Measurements from ENCODE around the gene TRIM41. TPM values are rescaled to one million over a fixed set of nuclear protein-coding genes. Genes with fewer than 3 reads are reported as not detected.
A peak's percentile ranks its signal among the peaks of the same experiment; 100 is the strongest.

TRIM41 gene
- total and polyA plus RNA-seq, 9 of the 15 experiments (the other 6 are each of a cell fraction or from before 2014, with no cell fraction given) = 1.8 to 47.6 (median 20.9) TPM

DNA sequence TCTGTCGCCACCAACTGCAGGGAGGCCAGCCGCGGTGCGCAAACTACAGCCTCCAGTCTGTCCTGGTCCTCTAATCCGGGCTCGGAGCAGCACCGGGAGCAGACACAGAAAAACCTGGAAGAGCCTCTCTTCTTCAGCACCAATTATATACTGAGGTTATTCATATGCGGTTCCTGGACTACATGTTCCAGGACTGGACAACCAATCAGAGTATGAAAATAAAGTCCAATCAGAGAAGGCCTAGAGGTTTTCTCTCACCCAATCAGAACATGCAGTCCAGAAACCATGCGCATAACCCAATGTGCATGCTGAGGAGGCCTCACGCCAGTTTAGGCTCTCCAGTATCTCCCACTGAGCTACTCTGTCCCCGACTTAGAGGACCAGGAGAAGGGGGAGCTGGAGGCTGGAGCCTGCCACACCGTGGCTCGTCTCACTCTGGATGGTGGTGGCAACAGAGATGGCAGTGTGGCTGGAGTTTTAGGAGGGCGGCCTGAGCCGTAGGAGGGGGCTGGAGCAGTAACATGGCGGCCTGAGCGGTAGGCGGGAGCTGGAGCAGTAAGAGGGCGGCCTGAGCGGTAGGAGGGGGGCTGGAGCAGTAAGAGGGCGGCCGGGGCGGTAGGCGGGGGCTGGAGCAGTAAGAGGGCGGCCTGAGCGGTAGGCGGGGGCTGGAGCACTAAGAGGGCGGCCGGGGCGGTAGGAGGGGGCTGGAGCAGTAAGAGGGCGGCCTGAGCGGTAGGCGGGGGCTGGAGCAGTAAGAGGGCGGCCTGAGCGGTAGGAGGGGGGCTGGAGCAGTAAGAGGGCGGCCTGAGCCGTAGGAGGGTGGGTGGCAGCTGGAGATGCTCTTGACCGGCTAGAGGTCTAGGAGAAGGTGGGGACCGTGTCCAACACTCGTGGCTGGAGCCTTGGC is 58.2 kb downstream of the TRIM41 start (continued):
- TF ChIP-seq TAF1 (IDR thresholded peaks at IDR 0.05; ENCODE audit: control insufficient read depth, extremely low read depth, insufficient read depth, low read length, severe bottlenecking) = peak; percentile 90
- TF ChIP-seq PPARD (CRISPR knock-in tag; IDR thresholded peaks at IDR 0.05) = no peak
- TF ChIP-seq ZFP30 (CRISPR knock-in tag; IDR thresholded peaks at IDR 0.05; ENCODE audit: borderline replicate concordance) = no peak
- no peak for TF ChIP-seq PHB (CRISPR knock-in tag; IDR thresholded peaks at IDR 0.05)
- TF ChIP-seq, protein P1, sequence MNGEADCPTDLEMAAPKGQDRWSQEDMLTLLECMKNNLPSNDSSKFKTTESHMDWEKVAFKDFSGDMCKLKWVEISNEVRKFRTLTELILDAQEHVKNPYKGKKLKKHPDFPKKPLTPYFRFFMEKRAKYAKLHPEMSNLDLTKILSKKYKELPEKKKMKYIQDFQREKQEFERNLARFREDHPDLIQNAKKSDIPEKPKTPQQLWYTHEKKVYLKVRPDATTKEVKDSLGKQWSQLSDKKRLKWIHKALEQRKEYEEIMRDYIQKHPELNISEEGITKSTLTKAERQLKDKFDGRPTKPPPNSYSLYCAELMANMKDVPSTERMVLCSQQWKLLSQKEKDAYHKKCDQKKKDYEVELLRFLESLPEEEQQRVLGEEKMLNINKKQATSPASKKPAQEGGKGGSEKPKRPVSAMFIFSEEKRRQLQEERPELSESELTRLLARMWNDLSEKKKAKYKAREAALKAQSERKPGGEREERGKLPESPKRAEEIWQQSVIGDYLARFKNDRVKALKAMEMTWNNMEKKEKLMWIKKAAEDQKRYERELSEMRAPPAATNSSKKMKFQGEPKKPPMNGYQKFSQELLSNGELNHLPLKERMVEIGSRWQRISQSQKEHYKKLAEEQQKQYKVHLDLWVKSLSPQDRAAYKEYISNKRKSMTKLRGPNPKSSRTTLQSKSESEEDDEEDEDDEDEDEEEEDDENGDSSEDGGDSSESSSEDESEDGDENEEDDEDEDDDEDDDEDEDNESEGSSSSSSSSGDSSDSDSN (IDR thresholded peaks at IDR 0.05; ENCODE audit: borderline replicate concordance in 1 of 2, low read depth in 2 of 2, low read length in 2 of 2) = peak in 1 of 2 experiments; percentile 78; a peak in 1 of 4 replicates
- peak; percentile 60; the same call in 1 of the 2 replicates for TF ChIP-seq FOXP1 (CRISPR knock-in tag; IDR thresholded peaks at IDR 0.05)
- TF ChIP-seq, protein P2, sequence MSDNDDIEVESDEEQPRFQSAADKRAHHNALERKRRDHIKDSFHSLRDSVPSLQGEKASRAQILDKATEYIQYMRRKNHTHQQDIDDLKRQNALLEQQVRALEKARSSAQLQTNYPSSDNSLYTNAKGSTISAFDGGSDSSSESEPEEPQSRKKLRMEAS (CRISPR knock-in tag; IDR thresholded peaks at IDR 0.05) = peak; percentile 82
- peak; percentile 84 for TF ChIP-seq TAF9B (IDR thresholded peaks at IDR 0.05; ENCODE audit: partially characterized antibody)
- TF ChIP-seq, protein P3, sequence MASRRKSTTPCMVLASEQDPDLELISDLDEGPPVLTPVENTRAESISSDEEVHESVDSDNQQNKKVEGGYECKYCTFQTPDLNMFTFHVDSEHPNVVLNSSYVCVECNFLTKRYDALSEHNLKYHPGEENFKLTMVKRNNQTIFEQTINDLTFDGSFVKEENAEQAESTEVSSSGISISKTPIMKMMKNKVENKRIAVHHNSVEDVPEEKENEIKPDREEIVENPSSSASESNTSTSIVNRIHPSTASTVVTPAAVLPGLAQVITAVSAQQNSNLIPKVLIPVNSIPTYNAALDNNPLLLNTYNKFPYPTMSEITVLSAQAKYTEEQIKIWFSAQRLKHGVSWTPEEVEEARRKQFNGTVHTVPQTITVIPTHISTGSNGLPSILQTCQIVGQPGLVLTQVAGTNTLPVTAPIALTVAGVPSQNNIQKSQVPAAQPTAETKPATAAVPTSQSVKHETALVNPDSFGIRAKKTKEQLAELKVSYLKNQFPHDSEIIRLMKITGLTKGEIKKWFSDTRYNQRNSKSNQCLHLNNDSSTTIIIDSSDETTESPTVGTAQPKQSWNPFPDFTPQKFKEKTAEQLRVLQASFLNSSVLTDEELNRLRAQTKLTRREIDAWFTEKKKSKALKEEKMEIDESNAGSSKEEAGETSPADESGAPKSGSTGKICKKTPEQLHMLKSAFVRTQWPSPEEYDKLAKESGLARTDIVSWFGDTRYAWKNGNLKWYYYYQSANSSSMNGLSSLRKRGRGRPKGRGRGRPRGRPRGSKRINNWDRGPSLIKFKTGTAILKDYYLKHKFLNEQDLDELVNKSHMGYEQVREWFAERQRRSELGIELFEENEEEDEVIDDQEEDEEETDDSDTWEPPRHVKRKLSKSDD (conservative IDR thresholded peaks at IDR 0.05; ENCODE audit: low read length) = peak; percentile 17; the same call in 1 of the 2 replicates
- no peak for TF ChIP-seq ZNF143 (CRISPR knock-in tag; IDR thresholded peaks at IDR 0.05)
- peak; percentile 44; the same call in 1 of the 2 replicates for TF ChIP-seq NFIC (IDR thresholded peaks at IDR 0.05)
- TF ChIP-seq, protein P4, sequence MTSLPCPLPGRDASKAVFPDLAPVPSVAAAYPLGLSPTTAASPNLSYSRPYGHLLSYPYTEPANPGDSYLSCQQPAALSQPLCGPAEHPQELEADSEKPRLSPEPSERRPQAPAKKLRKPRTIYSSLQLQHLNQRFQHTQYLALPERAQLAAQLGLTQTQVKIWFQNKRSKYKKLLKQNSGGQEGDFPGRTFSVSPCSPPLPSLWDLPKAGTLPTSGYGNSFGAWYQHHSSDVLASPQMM (CRISPR knock-in tag; IDR thresholded peaks at IDR 0.05) = no peak
- no peak for TF ChIP-seq ADNP (tag; IDR thresholded peaks at IDR 0.05)
- TF ChIP-seq, protein P5, sequence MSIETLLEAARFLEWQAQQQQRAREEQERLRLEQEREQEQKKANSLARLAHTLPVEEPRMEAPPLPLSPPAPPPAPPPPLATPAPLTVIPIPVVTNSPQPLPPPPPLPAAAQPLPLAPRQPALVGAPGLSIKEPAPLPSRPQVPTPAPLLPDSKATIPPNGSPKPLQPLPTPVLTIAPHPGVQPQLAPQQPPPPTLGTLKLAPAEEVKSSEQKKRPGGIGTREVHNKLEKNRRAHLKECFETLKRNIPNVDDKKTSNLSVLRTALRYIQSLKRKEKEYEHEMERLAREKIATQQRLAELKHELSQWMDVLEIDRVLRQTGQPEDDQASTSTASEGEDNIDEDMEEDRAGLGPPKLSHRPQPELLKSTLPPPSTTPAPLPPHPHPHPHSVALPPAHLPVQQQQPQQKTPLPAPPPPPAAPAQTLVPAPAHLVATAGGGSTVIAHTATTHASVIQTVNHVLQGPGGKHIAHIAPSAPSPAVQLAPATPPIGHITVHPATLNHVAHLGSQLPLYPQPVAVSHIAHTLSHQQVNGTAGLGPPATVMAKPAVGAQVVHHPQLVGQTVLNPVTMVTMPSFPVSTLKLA (conservative IDR thresholded peaks at IDR 0.05) = peak; percentile 90 to 96
- peak; percentile 92 for TF ChIP-seq TBP (optimal IDR thresholded peaks at IDR 0.05; ENCODE audit: low read depth, low read length)
- TF ChIP-seq HMGN3 (IDR thresholded peaks at IDR 0.05; ENCODE audit: borderline replicate concordance, extremely low read depth, insufficient read length, low read depth, low read length) = no peak
- TF ChIP-seq PCBP2 (IDR thresholded peaks at IDR 0.05; ENCODE audit: low read depth, low read length, poor library complexity, severe bottlenecking) = no peak
- TF ChIP-seq BRD4 (IDR thresholded peaks at IDR 0.05) = no peak
- peak; percentile 35; the same call in 1 of the 2 replicates for TF ChIP-seq ZZZ3 (IDR thresholded peaks at IDR 0.05)

Data from K562 (cell line).